DND-41 (cell line): Measurements from ENCODE around the gene SMARCC1.

Experiments
- ATAC-seq: fragments of 200-7000 bp; cut with Tn5 transposase; 3 replicates; pipeline ENCODE4 v1.9.1; 2021; ENCODE audit warnings: low read depth; ENCODE audit not compliant: insufficient read depth
- DNase-seq: peaks from one replicate; pipeline ENCODE4 v3.0.0-alpha.2; 2020
- H2AFZ ChIP-seq: 2 replicates; pipeline ENCODE4 v1.6.0; 2012; ENCODE audit warnings: low read depth, low read length
- H3K27ac ChIP-seq: 2 replicates; pipeline ENCODE4 v1.5.1; 2012; ENCODE audit warnings: low read length, inconsistent platforms
- H3K27me3 ChIP-seq: fragments of 200-600 bp; sonication (generic); 2 replicates; pipeline ENCODE4 v1.6.0; 2012; ENCODE audit warnings: low read length, mild to moderate bottlenecking, inconsistent platforms; ENCODE audit not compliant: insufficient read depth, poor library complexity
- H3K36me3 ChIP-seq: 2 replicates; pipeline ENCODE4 v1.5.1; 2012; ENCODE audit warnings: low read length, inconsistent platforms; ENCODE audit not compliant: insufficient read depth
- H3K4me1 ChIP-seq: 2 replicates; pipeline ENCODE4 v1.5.1; 2012; ENCODE audit warnings: mild to moderate bottlenecking, low read length; ENCODE audit not compliant: insufficient read depth
- H3K4me2 ChIP-seq: 2 replicates; pipeline ENCODE4 v1.6.0; 2012; ENCODE audit warnings: mild to moderate bottlenecking, moderate library complexity, low read length, inconsistent platforms; ENCODE audit not compliant: insufficient read depth
- H3K4me3 ChIP-seq, 2 experiments: fragments of 200-600 bp in 1 of 2; shearing (Covaris generic) in 1 of 2; 2 replicates each; pipeline ENCODE4 v1.5.1; 2012 to 2016; ENCODE audit warnings: inconsistent platforms in 2 of 2, low read length in 2 of 2, mild to moderate bottlenecking in 2 of 2, low read depth in 1 of 2, moderate library complexity in 1 of 2
- H3K79me2 ChIP-seq: 2 replicates; pipeline ENCODE4 v1.6.0; 2012; ENCODE audit warnings: low read length, inconsistent platforms; ENCODE audit not compliant: insufficient read depth
- H3K9ac ChIP-seq: 2 replicates; pipeline ENCODE4 v1.6.0; 2012; ENCODE audit warnings: low read depth, mild to moderate bottlenecking, inconsistent platforms, low read length, moderate library complexity
- H3K9me3 ChIP-seq: 2 replicates; pipeline ENCODE4 v1.5.1; 2012; ENCODE audit warnings: low read length, moderate library complexity, mild to moderate bottlenecking, inconsistent platforms; ENCODE audit not compliant: insufficient read depth, severe bottlenecking
- H4K20me1 ChIP-seq: 2 replicates; pipeline ENCODE4 v1.6.0; 2012; ENCODE audit warnings: low read length; ENCODE audit not compliant: insufficient read depth
- CTCF ChIP-seq: IDR thresholded peaks from 2 replicates; pipeline ENCODE4 v1.5.1; 2012; ENCODE audit warnings: borderline replicate concordance, low read length, moderate library complexity, mild to moderate bottlenecking; ENCODE audit not compliant: poor library complexity, severe bottlenecking; ENCODE audit errors: extremely low read depth
- EZH2 ChIP-seq: IDR thresholded peaks from 3 replicates; pipeline ENCODE4 v1.6.1; 2012; ENCODE audit warnings: borderline replicate concordance, low read depth, mild to moderate bottlenecking, moderate library complexity, low read length, inconsistent platforms; ENCODE audit not compliant: severe bottlenecking

SMARCC1 gene

GRCh38 chr3:47573190-47574172 is 208.2 kb downstream of the SMARCC1 start:
- DNase-seq, result no peak
- no peaks in the 10 kb centered on the region for H3K4me1 ChIP-seq
- TF ChIP-seq EZH2 (no peak), CTCF (no peak)
- H3K27me3 ChIP-seq, result no peaks in the 10 kb centered on the region
- H3K36me3 ChIP-seq, result no peaks in the 10 kb centered on the region
- H3K4me3 ChIP-seq, result no peak overlapping the region
- no peak overlapping the region for H2AFZ ChIP-seq
- no peak overlapping the region for H3K27ac ChIP-seq
- no peaks in the 10 kb centered on the region for H3K79me2 ChIP-seq
- no peaks in the 10 kb centered on the region for H3K9me3 ChIP-seq
- H4K20me1 ChIP-seq, result no peaks in the 10 kb centered on the region
- ATAC-seq, result no peak; the same call in 2 of the 3 replicates
- H3K9ac ChIP-seq, result no peak overlapping the region
- H3K4me2 ChIP-seq, result no peak overlapping the region

- no peaks in the 10 kb centered on the region for H3K4me1 ChIP-seq
- no peak overlapping the region for H3K9ac ChIP-seq
- no peak overlapping the region for H3K4me3 ChIP-seq
- H3K79me2 ChIP-seq, result no peaks in the 10 kb centered on the region
- DNase-seq (no peak), ATAC-seq (no peak)
- H3K36me3 ChIP-seq, result no peaks in the 10 kb centered on the region
- H3K4me2 ChIP-seq, result no peak overlapping the region
- H4K20me1 ChIP-seq, result no peaks in the 10 kb centered on the region
- TF ChIP-seq CTCF (no peak), EZH2 (no peak)
- no peaks in the 10 kb centered on the region for H3K27me3 ChIP-seq
- no peak overlapping the region for H2AFZ ChIP-seq
- H3K9me3 ChIP-seq, result no peaks in the 10 kb centered on the region
- H3K27ac ChIP-seq, result no peak overlapping the region
Observed at GRCh38 chr3:47571391-47572175, 210.1 kb downstream of the SMARCC1 start.

- Histone ChIP-seq H3K27ac (no peak overlapping the region), H3K4me2 (no peak overlapping the region), H3K9me3 (no peaks in the 10 kb centered on the region), H2AFZ (no peak overlapping the region), H3K9ac (no peak overlapping the region), H3K36me3 (no peaks in the 10 kb centered on the region), H3K4me1 (no peaks in the 10 kb centered on the region), H3K27me3 (no peaks in the 10 kb centered on the region), H3K4me3 (no peak overlapping the region), H3K79me2 (no peaks in the 10 kb centered on the region), H4K20me1 (no peaks in the 10 kb centered on the region)
- ATAC-seq (no peak), DNase-seq (no peak)
- TF ChIP-seq EZH2 (no peak), CTCF (no peak)
Observed at GRCh38 chr3:47568901-47569300, 212.8 kb downstream of the SMARCC1 start.
